Measurements from ENCODE around the gene NCKAP5L. TPM values are rescaled to one million over a fixed set of nuclear protein-coding genes. Genes with fewer than 3 reads are reported as not detected.
A peak's percentile ranks its signal among the peaks of the same experiment; 100 is the strongest.

Gene NCKAP5L, protein sequence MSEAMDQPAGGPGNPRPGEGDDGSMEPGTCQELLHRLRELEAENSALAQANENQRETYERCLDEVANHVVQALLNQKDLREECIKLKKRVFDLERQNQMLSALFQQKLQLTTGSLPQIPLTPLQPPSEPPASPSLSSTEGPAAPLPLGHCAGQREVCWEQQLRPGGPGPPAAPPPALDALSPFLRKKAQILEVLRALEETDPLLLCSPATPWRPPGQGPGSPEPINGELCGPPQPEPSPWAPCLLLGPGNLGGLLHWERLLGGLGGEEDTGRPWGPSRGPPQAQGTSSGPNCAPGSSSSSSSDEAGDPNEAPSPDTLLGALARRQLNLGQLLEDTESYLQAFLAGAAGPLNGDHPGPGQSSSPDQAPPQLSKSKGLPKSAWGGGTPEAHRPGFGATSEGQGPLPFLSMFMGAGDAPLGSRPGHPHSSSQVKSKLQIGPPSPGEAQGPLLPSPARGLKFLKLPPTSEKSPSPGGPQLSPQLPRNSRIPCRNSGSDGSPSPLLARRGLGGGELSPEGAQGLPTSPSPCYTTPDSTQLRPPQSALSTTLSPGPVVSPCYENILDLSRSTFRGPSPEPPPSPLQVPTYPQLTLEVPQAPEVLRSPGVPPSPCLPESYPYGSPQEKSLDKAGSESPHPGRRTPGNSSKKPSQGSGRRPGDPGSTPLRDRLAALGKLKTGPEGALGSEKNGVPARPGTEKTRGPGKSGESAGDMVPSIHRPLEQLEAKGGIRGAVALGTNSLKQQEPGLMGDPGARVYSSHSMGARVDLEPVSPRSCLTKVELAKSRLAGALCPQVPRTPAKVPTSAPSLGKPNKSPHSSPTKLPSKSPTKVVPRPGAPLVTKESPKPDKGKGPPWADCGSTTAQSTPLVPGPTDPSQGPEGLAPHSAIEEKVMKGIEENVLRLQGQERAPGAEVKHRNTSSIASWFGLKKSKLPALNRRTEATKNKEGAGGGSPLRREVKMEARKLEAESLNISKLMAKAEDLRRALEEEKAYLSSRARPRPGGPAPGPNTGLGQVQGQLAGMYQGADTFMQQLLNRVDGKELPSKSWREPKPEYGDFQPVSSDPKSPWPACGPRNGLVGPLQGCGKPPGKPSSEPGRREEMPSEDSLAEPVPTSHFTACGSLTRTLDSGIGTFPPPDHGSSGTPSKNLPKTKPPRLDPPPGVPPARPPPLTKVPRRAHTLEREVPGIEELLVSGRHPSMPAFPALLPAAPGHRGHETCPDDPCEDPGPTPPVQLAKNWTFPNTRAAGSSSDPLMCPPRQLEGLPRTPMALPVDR (N-terminal part only)
- 13.3 and 14.2 TPM in 2 replicates for total RNA-seq (2014; rRNA removed)
- percentile 77 among the genes with signal in this experiment for Bru-seq, nascent RNA
- BruChase-seq, experiment 1, labeled RNA remaining after a 6-hour chase = percentile 73 among the genes with signal in this experiment
- percentile 78 among the genes with signal in this experiment for BruChase-seq, experiment 2, labeled RNA remaining after a 2-hour chase
- long read RNA-seq, partial matches to known transcripts = 23 of 33 reads
- long read RNA-seq, other reads (novel, unspliced or antisense) = 10 of 33 reads

DNA sequence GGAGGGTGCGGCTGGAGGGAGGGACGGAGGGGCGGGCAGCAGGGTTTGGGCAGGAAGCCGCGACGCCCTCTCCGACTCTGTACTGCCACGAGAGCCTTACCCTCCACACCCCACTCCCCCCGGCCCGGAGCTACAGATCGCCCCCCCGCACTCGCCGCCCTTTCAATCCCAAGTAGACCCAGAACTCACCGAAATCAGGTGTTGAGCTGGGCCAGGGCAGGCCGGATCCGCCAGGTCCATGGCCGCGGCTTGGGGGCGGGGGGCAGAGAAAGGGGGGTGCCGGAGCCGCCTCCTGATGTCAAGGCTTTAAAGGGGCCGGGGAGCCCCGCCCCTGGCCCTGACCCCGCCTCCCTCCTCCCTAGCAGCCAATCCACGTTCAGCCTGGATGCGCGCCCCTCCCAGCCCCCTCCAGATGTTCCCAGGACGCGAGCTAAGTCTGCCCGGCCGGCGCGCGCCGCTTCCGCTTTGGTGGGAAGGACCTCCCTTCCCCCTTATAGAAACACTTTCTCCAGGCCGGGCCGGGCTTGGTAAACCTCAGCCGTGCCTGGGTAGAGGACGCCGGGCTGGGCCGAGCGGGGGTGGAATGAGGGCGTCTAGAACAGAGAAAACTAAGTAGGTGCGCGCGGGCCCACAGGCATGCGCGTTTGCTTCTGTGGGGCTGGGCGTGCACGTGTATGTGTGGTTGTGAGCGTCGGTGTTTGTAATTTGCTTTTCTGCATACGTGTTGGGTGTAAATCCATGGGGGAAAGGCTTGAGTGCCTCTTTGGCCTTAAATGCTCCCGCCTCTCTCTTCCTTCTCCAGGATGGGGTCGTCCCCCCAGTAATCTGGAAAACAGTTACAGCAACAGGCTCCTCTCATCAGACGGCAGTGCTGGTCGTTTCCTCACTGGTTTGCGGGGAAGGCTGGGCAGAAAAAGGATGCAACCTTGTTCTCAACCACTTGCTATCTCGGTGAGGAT, at the start of gene NCKAP5L:
Gene NCKAP5L, minus strand, starts transcription at position 281 of the 959 bp plus-strand sequence. CDS start 24,369 bp downstream, outside the sequence.
- POLR2A ChIA-PET (ENCODE audit: unreplicated experiment) = interaction anchor here (0.6 to 0.7 kb wide), 6 partner anchors 15 to 470 kb away, joined by 3 to 24 read pairs (median 4); partner anchors contain the start of gene BCDIN3D

DNA sequence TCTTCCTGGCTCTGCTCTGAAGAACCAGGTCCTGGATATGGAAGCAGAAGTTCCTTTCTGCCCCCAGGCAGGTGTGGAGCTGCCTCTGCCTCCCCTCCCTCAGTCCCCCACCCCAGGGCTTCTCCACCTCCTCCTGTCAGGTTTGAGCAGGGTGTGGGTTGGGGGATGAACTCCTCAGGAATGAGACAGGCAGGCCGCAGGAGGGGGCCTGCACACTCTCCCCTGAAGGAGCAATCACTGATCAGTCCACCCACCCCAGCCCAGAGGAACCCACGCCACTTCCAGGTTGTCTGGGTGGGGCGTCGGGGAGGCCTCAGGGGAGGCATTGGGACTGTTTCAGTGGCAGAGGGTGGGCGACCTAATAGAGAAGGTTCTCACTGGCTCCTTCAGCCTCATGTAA, 48.9 kb upstream of the NCKAP5L start:
- no peak overlapping the region for H3K4me3 ChIP-seq (ENCODE audit: low read length)
- ChIA-PET POLR2A (ENCODE audit: unreplicated experiment) (no interaction called here), CTCF (no interaction called here)
- H3K36me3 ChIP-seq (ENCODE audit: low read depth, low read length) = no peaks in the 10 kb centered on the region
- H3K9me3 ChIP-seq (ENCODE audit: low read length) = no peaks in the 10 kb centered on the region
- no peaks in the 10 kb centered on the region for H4K20me1 ChIP-seq (ENCODE audit: low read length)
- no peaks in the 10 kb centered on the region for H3F3A ChIP-seq (ENCODE audit: low read length, unreplicated experiment)
- H3K4me2 ChIP-seq (ENCODE audit: low read length) = no peak overlapping the region
- no peaks in the 10 kb centered on the region for H3K4me1 ChIP-seq (ENCODE audit: insufficient read depth, low read length)
- H3K79me2 ChIP-seq (ENCODE audit: low read length) = no peaks in the 10 kb centered on the region
- no peak for ATAC-seq
- intact Hi-C loops (cut with micrococcal nuclease) = no loop called here
- H3K9me2 ChIP-seq (replicated peaks; ENCODE audit: low read length) = no peaks in the 10 kb centered on the region
- TF ChIP-seq EZH2 (IDR thresholded peaks at IDR 0.05; ENCODE audit: low read length, unreplicated experiment) = no peak
- TF ChIP-seq, protein P1, sequence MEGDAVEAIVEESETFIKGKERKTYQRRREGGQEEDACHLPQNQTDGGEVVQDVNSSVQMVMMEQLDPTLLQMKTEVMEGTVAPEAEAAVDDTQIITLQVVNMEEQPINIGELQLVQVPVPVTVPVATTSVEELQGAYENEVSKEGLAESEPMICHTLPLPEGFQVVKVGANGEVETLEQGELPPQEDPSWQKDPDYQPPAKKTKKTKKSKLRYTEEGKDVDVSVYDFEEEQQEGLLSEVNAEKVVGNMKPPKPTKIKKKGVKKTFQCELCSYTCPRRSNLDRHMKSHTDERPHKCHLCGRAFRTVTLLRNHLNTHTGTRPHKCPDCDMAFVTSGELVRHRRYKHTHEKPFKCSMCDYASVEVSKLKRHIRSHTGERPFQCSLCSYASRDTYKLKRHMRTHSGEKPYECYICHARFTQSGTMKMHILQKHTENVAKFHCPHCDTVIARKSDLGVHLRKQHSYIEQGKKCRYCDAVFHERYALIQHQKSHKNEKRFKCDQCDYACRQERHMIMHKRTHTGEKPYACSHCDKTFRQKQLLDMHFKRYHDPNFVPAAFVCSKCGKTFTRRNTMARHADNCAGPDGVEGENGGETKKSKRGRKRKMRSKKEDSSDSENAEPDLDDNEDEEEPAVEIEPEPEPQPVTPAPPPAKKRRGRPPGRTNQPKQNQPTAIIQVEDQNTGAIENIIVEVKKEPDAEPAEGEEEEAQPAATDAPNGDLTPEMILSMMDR (conservative IDR thresholded peaks at IDR 0.05; ENCODE audit: low read depth, low read length) = no peak
- H2AFZ ChIP-seq (ENCODE audit: low read length) = no peak overlapping the region
- H3K27ac ChIP-seq (ENCODE audit: low read length) = no peak overlapping the region
- no peak for DNase-seq
- no peaks in the 10 kb centered on the region for H3K27me3 ChIP-seq (ENCODE audit: low read length)
- no peak overlapping the region for H3K9ac ChIP-seq (ENCODE audit: low read length)
- BruUV-seq (replicated peaks) = no TSS peak

More for the DNA sequence above, at the start of gene NCKAP5L:
- Histone ChIP-seq H3K9me2 (replicated peaks; ENCODE audit: low read length) (no peaks in the 10 kb centered on the region), H3K36me3 (ENCODE audit: low read depth, low read length) (no peaks in the 10 kb centered on the region), H3F3A (ENCODE audit: low read length, unreplicated experiment) (no peaks in the 10 kb centered on the region), H3K27ac (ENCODE audit: low read length) (peak within 1 kb of the TSS; percentile 5; the same call in 1 of the 2 replicates), H3K4me1 (ENCODE audit: insufficient read depth, low read length) (peaks cover 24% of the 10 kb centered on the region), H4K20me1 (ENCODE audit: low read length) (no peaks in the 10 kb centered on the region), H3K79me2 (ENCODE audit: low read length) (peaks cover 30% of the 10 kb centered on the region), H3K9me3 (ENCODE audit: low read length) (no peaks in the 10 kb centered on the region), H3K4me3 (ENCODE audit: low read length) (peak within 1 kb of the TSS; percentile 80), H3K27me3 (ENCODE audit: low read length) (no peaks in the 10 kb centered on the region), H3K4me2 (ENCODE audit: low read length) (peak within 1 kb of the TSS; percentile 95), H2AFZ (ENCODE audit: low read length) (peak within 1 kb of the TSS; percentile 93), H3K9ac (ENCODE audit: low read length) (peak within 1 kb of the TSS; percentile 60)
- ATAC-seq = peak; percentile 87
- CTCF ChIA-PET = interaction anchor here (0.6 to 1.1 kb wide), 3 partner anchors 11 to 242 kb away, joined by 3 to 12 read pairs (median 4); no protein-coding TSS in a partner anchor
- BruUV-seq (replicated peaks) = TSS peak; percentile 84
- TF ChIP-seq, protein P1 (conservative IDR thresholded peaks at IDR 0.05; ENCODE audit: low read depth, low read length) = no peak
- TF ChIP-seq EZH2phosphoT487 (IDR thresholded peaks at IDR 0.05; ENCODE audit: borderline replicate concordance, low read length) (no peak), EZH2 (IDR thresholded peaks at IDR 0.05; ENCODE audit: low read length, unreplicated experiment) (no peak)
- peak; percentile 90 for DNase-seq
- intact Hi-C loops (cut with micrococcal nuclease) = loop anchor here (2.0 kb wide), 1 partner anchor 14 kb away; the partner anchor contains the start of gene BCDIN3D
